HG02938 (cell line): ENCODE measurements around the gene EFEMP2.
"Not testable (repeated sequence)": the region's sequence is repeated elsewhere in the genome, so short reads cannot be mapped to it uniquely, and the experiment has no call there.

ENCODE experiments used
- ATAC-seq: cut with Tn5 transposase; IDR thresholded peaks from one replicate; pipeline ENCODE4 v1.9.1; 2021; ENCODE audit warnings: mild to moderate bottlenecking, moderate library complexity; ENCODE audit not compliant: unreplicated experiment

The EFEMP2 gene

DNA sequence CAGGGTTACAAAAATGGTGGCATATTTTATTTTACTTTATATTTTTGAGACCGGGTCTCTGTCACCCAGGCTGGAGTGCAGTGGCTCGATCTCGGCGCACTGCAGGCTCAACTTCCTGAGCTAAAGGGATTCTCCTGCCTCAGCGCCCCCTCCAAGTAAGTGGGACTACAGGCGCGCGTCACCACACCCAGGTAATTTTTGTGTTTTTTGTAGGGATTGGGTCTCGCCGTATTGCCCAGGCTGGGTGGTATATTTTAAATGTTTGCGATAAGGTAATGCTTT lies 28.2 kb upstream of the EFEMP2 start:
- no peak for ATAC-seq

DNA sequence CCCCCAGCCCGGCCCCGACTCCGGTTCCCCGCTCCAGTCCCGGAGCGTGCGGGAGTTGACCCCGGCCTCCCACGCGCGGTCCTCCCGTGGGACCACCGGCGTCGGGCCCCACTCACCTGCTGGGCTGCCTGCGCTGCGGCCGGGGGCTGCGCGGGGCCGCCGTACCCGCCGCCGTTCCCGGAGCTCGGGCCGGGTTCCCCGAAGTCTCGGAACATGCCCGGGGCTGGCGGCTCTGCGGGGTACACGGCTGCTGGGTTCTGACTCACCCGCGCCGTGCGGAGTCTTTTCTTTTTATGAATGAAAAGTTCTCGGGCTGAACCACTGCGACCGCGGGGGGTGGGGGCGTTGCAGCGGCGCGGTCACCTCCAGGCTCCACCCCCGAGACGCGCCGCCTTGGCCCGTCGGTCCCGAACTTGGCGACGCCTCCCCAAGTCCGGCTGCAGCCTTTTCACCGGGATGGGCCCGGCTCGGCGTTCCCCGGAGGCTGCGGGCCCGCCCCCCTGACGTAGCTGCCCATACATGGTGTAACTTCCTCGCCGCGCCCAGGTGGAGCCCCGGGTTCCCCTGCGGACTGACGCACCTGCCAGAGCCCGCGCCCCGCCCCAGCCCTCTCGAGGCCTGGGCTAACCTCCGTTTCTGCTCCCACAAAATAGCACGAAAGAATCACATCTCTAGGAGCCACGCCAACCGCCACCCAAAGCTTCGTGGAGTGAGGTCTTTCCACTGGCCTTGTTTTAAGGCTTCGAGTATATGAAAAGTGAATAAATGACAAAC lies 27.7 kb upstream of the EFEMP2 start, which contains the start of gene FOSL1:
FOSL1 (minus strand) TSS at position 264 of the 774 bp plus-strand sequence; CDS start at position 215, 49 bp downstream.
- ATAC-seq: peak; percentile 54

DNA sequence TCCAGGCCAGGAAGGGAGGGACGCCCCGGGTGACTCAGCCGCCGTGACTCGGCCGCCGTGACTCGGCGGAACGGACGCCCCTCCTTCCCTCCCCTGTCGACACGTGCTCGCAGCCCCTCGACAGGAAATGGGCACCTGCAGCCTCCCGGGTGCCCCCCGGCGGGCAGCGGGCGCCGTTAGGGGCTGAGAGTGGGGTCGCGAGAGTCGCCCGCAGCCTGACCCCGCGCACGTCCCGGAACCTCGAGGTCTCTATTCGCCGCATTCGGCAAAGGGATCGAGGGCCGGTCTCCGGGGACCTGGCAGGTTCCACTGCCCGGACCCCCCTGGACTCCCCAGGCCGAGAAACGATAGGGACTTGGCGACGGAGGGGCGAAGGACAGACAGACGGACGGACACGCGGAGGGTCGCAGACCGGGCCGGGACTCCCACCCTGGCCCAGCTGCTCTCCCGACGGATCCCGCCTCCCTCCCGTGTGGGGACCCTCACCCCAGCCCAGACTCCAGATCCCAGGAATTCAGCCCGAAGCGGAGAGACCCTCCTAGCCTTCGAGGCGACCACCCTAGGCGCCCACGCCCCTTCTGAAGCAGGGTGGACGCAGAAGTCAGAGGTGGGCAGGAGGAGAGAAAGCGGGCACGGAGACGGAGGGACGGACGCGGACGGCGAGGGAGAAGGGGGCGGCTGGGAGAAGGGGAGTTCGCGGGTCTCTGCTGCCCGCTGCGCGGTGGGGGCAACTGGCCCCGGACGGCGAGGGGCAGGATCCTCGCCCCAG lies 26.9 kb upstream of the EFEMP2 start:
- ATAC-seq: no peak

DNA sequence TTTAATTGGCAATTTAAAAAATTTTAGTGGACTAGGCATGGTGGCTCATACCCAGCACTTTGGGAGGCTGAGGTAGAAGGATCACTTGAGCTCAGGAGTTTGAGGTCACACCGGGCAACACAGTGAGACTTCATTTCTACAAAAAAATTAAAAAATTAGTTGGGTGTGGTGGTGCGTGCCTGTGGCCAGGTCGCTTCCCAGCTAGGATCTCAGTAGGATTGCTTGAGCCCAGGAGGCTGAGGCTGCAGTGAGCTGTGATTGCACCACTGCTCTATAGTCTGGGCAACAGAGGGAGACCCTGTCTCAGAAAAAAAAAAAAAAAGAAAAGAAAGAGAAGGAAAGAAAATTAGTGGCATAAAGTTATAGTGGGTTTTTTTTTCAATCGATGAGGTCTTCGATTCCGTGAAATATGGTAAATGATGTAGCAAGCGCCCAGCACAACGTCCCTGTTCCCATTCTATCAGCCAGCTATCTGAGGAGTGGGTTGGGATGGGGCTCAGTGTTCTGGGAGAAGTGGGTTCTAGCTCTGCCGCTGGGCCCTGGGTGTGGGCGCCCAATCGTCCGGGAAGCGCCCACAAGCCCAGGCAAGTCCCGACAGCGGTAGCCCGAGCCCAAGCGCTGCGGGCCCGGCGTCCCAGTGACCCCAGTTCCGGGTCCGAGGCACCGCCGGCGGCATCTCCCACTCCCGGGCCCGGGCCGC lies 26.2 kb upstream of the EFEMP2 start:
- no peak for ATAC-seq

DNA sequence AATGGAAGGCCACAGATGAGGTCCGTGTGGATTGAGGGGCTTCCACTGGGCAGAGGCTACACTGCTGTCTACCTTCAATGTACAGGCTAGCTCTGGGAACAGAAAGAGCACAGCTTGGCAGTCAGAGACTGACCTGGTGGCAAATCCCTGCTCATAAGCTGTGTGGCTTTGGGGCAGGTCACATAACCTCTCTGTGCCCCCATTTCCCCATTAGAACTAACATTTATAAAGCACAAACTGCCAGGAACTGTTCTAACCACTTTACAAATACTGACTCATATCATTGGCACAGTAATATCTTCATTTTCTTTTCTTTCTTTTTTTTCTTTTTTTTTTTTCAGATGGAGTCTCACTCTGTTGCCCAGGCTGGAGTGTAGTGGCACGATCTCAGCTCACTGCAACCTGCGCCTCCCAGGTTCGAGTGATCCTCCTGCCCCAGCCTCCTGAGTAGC lies 24.4 kb upstream of the EFEMP2 start:
- ATAC-seq: no peak

DNA sequence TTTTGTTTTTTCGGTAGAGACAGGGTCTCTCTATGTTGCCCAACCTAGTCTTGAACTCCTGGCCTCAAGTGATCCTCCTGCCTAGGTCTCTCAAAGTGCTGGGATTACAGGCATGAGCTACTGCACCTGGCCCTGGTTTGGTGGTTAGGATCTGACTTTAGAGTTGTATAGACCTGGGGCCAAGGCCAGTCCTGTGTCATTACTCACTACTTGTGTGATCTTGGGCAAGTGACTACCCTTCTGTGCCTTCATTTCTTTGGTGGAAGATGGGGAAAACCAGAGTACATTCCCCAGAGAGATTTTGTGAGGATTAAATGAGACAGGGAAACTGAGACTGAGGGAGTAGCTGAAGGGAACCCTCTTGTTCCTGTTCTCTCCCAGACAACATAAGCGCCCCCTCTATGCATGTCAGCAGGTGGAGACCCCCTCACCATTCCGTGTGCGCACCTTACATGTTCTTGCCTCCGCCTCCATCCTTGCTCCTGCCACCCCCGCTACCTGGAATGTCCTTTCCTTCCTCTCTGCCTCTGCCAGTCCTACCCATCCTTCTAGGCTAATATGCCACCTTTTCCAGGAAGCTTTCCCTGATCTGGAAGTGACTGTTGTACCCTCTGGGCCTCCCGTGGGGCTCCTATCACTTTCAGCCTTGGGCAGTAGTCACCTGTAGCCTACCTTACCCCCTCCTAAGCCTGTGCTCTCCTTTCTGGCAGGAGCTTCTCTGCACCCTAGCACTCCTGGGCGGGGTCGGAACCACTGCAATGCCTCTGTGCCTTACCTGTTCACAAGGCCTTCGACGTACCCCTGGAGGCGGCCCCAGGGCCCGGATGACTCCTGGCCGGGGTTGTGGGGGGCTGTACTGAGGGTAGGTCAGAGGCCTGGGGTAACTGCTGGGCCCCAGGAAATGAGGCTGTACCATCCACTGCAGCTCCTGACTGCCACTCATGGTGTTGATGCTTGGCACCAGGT lies 23.7 kb upstream of the EFEMP2 start:
- no peak for ATAC-seq

DNA sequence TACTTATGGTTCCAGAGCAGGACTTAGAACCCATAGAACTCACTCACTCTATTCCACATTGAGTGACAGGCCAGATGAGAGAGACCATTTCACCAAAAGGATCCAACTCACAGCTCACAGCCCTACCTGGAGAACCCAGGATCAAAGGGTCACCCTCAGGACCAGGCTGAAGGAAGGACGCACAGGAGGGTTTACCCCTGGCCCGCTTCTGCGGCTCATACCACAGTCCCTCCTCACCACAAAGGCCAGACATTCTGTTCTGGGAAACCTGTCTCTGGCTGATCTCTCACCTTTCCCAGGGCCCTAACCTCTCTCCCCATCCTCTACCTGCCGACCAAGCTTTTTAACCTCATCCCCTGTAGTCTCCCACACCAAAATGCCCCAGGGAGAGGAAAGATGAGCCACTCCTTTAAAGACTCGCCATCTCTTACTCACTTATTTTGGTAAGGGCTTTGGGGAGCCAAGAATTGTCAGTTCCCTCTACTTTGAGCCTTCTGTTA lies 22.9 kb upstream of the EFEMP2 start:
- no peak for ATAC-seq

DNA sequence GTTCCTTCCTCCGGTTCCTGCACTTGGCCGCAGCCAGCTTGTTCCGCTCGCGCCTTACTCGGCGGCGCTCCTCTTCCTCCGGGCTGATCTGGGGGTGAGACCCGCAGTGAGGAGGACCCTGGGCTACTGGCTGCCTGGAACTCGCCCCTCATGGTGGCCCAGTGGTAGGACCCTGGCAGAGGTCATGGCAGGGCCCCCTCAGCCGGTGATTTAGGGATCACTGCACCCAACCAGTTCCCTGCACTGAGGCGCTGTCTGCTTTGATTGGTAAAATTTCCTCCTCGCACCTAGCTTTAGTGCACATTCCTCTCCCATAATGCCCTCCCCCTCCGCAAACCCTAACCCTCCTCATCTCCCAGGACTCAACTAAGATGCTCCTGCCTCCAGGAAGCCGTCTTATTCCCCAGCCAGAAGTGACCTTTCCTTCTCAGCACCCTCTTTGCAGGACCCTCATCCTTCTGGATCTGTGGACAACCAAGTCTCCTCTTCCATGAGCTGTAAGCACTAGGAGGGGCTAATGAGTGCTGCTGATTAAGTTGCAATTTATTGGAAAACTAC lies 21.5 kb upstream of the EFEMP2 start:
- no peak for ATAC-seq

DNA sequence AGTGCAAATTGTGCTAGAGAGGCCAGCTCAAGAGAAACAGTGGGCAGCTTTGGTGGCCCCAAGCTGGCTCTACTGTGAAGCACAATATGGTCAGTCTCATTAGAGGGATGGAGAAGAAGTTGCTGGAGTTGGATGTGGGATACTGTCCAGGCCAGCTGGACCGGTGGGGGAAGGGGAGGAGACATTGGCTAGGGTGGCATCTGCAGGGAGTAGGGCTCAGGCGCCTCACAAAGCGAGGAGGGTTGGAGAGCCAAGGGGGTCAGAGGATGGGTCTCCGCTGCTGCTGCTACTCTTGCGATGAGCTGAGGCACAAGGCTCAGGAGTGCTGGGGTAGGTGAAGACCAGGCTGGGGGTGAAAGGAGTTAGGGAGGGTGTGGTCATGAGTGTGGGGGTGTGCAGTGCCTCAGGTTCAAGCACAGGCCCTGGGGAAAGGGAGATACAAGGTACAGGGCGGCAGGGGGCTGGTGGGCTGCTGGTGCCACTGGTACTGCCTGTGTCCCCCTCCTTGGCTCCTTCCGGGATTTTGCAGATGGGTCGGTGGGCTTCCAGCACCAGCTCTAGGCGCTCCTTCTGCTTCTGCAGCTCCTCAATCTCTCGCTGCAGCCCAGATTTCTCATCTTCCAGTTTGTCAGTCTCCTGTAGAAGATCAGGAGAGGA lies 20.2 kb upstream of the EFEMP2 start:
- no peak for ATAC-seq

DNA sequence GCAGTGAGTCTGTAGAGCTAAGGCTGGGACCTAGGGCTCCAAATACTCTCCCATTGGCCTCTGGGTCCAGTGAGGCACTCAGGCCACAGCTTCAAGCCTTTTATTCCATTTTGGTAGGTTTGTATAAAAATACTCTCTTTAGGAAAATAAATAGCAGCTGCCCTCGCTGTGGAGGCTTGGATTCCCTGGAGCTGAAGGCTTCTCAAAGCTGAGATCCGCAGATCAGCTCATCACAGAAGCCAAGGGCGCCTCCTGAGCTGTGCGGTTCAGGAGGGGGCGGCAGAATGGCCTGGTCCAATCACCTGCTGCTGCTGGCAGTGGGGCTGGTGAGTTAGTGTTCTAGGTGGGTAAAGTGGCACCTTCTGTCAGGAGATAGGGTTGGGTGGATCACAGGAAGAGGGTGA lies 19.5 kb upstream of the EFEMP2 start:
- ATAC-seq: not testable (repeated sequence)

DNA sequence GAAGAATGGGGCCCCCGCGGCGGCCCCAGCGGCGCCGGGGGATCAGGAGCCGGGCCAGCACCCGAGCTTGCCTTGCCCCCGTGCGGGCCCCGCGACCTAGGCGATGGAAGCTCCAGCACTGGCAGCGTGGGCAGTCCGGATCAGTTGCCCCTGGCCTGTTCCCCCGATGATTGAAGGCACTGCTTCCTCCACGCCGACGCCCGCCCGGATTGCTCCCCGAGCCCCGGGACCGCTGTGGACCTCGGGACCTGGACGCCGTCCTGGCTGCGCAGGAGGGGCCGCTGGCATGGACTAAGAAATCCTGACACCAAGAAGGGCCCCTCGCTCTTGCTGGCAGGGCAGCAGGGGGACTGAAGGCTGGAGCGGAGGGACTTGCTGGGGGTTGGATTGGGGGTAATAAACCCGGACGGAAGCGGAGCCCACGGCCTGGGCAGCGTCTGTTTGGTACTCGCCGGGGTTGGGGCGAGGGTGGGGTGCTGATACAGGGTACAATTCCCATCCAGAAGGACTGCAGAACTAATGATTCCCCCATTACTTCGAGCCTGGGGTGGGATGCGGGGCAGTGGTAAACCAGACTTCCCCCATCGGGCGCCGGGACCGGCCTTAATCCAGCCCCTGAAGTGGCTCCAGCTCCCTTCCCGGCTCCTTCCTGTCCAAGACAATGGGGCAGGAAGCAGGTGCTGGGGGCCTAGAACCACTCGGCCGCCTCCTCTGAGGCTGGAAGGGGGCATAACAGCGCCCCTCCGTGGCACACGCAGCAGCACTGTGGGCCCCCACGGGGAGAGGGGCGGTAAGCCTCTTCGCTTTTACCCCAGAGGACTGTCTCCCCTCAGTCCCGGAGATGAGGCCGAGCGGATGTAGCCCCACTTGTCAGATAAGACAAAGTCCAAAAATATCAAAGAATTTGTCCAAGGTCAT lies 18.9 kb upstream of the EFEMP2 start:
- ATAC-seq: no peak

DNA sequence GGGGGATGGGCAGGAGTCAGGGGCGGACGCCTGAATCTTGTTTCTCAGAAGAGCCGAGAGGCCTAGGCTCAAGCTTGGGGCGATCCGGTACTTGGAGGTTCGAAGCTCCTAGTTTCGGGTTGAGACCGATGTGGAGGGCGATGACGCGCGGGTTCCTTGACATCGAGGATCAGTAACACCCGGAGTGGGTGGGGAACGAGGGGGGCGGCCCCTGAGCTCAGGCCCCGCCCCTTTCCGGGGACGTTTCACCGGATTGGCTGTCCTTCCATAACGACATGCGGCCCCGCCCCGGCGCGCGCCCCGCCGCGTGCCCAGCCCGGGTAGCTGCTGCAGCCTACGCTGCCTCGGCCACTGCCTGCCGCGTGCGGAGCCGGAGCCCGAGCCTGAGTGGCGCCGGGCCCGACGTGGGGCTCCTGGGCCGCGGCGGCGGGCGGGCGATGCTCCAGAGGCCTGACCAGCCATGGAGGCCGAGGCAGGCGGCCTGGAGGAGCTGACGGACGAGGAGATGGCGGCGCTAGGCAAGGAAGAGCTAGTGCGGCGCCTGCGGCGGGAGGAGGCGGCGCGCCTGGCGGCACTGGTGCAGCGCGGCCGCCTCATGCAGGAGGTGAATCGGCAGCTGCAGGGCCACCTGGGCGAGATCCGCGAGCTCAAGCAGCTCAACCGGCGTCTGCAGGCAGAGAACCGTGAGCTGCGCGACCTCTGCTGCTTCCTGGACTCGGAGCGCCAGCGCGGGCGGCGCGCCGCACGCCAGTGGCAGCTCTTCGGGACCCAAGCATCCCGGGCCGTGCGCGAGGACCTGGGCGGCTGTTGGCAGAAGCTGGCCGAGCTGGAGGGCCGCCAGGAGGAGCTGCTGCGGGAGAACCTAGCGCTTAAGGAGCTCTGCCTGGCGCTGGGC lies 18.0 kb upstream of the EFEMP2 start, which contains the start of gene CCDC85B:
CCDC85B (plus strand) TSS at position 350 of the 895 bp plus-strand sequence; CDS start at position 461, 111 bp downstream.
- ATAC-seq: peak; percentile 37

DNA sequence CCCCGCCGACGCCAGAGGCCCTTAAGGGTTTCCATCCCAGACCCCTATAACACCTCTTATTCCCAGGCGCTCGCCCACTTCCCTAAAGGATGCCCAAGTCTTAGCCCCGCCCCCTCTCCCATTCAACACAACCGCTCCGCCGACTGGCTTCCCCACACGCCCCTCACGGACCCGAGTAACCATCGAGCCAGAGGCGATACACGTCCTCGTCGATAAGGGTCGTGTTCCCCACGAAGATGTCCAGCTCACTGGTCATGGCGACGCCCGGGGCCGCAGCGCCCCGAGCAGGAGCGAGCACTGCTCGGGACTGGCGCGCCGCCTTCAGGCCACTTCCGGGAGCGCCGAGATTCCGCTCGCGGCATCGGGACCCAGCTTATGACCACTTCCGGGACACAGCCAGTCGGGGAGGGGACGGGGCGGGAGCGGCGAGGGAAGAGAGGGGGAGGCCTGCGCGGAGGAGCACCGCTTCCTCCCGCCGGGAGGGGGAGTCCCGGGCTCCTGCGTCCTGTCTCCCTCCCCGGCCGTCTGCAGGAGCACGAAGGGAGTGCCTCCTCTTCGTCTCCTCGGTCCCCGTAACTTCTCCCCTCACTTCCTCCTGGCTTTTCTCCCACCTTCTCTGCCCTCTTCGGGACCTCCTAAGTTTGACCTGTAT lies 15.7 kb upstream of the EFEMP2 start, which contains the start of gene FIBP:
FIBP (minus strand) TSS at position 309 of the 652 bp plus-strand sequence; CDS start at position 256, 53 bp downstream.
- peak; percentile 44 for ATAC-seq

DNA sequence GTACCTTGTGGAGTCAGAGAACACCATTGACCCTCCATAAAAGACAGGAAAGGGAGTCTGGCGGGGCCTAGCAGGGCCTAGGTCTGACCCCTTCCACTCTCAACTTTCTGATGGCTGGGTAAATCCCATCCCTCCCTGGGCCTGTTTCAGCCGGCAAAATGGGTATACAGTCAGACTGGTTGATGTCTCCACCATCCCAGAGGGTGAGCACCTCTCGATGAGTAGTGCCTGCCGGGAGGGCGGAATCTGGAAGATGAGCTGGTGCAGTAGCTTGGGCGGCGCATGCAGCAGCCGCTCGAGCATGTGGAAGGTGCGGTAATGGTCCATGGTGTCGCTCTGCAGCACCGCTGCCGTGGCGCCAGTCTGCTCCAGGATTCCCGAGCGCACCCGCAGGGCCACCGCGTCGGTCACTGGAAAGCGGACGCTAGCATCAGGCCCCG lies 15.1 kb upstream of the EFEMP2 start:
- ATAC-seq: no peak

DNA sequence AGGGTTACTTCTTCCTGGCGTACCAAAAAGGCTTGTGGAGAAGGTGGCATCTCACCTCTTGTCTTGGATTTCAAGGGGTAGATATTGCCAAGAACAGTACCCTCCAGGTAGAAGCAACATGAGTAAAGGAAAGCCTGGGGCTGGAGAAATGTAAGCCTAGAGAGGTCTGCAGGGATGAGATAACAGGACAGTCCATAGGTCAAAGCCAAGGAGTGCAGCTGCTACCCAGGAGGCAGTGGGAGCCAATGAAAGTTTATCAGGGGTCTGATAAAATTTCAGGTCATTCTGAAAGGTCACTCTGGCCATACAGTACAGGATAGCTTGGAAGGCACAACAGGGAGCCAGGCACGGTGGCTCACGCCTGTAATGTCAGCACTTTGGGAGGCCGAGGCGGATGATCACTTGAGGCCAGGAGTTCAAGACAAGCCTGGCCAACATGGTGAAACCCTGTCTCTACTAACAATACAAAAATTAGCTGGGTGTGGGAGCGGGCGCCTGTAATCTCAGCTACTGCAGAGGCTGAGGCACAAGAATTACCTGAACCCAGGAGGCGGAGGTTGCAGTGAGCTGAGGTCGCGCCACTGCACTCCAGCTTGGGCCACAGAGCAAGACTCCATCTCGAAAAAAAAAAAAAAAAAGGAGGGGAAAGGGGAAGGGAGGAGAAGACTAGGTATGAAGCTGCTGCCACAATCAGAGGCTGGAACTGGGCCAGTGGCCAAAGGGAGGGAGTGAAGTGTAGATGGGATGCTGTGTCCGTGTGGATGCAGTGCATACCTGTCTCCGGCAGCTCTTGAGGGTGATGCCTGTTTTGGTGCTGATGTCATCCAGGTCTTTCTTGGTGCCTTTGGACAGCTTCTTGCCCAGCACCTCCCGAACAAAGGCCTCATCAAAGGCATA lies 14.5 kb upstream of the EFEMP2 start:
- ATAC-seq: no peak
